IMR-90 (cell line): ENCODE measurements around the gene GRIN1. TPM values are rescaled to one million over a fixed set of nuclear protein-coding genes. Genes with fewer than 3 reads are reported as not detected.

Experiments
- ATAC-seq: fragments of 200-7000 bp; cut with Tn5 transposase; 2 replicates; pipeline ENCODE4 v1.9.1; 2020; ENCODE audit warnings: low read depth, mild to moderate bottlenecking, moderate library complexity
- BruUV-seq: library from RNA; stranded (reverse); fragments of 400-500 nt; replicated peaks from 2 replicates; lab custom pipeline; 2021; lab: Mats Ljungman, UMichigan
- CTCF ChIA-PET: fragments of 300-600 bp; formaldehyde crosslinking; extraction: SDS; loops from one replicate; lab custom pipeline; 2021; ENCODE audit warnings: antibody characterized with exemption; lab: Yijun Ruan, JAX
- POLR2A ChIA-PET: fragments of 300-600 bp; sonication (Branson Sonifier 250); formaldehyde crosslinking; loops from one replicate; lab custom pipeline; 2022; ENCODE audit warnings: antibody characterized with exemption; ENCODE audit not compliant: unreplicated experiment; lab: Charles Lee
- DNase-seq: peaks from one replicate; pipeline ENCODE4 v3.0.0; 2013
- H2AFZ ChIP-seq: replicated peaks from 2 replicates; pipeline ENCODE3; 2013; ENCODE audit warnings: low read length, mild to moderate bottlenecking; ENCODE audit not compliant: poor library complexity
- H2AK5ac ChIP-seq: 2 replicates; pipeline ENCODE4 v1.6.1; 2013; ENCODE audit warnings: low read depth, low read length, inconsistent platforms
- H2AK9ac ChIP-seq: replicated peaks from 2 replicates; pipeline ENCODE3; 2013; ENCODE audit warnings: mild to moderate bottlenecking, low read depth, low read length, moderate library complexity; ENCODE audit not compliant: poor library complexity
- H2BK120ac ChIP-seq: 2 replicates; pipeline ENCODE4 v1.6.1; 2013; ENCODE audit warnings: low read depth, low read length, inconsistent platforms
- H2BK15ac ChIP-seq: 3 replicates; pipeline ENCODE4 v1.6.1; 2013; ENCODE audit warnings: low read depth, low read length, inconsistent platforms
- H2BK20ac ChIP-seq: 2 replicates; pipeline ENCODE4 v1.6.1; 2013; ENCODE audit warnings: low read depth, mild to moderate bottlenecking, inconsistent platforms, low read length, moderate library complexity
- H2BK5ac ChIP-seq: 2 replicates; pipeline ENCODE4 v1.6.1; 2013; ENCODE audit warnings: mild to moderate bottlenecking, low read depth, low read length, inconsistent platforms; ENCODE audit not compliant: poor library complexity, severe bottlenecking
- H3K14ac ChIP-seq: replicated peaks from 2 replicates; pipeline ENCODE4 v1.6.1; 2013; ENCODE audit warnings: low read depth, low read length, inconsistent platforms
- H3K18ac ChIP-seq: 2 replicates; pipeline ENCODE4 v1.6.1; 2013; ENCODE audit warnings: low read depth, low read length, control low read depth
- H3K23ac ChIP-seq: 2 replicates; pipeline ENCODE4 v1.6.1; 2013; ENCODE audit warnings: low read depth, low read length, inconsistent platforms
- H3K27ac ChIP-seq: 2 replicates; pipeline ENCODE4 v1.5.1; 2013; ENCODE audit warnings: mild to moderate bottlenecking, control low read depth, low read length; ENCODE audit not compliant: insufficient read depth
- H3K27me3 ChIP-seq: 2 replicates; pipeline ENCODE4 v1.6.1; 2013; ENCODE audit warnings: low read length; ENCODE audit not compliant: control insufficient read depth, insufficient read depth
- H3K36me3 ChIP-seq: 2 replicates; pipeline ENCODE4 v1.6.1; 2013; ENCODE audit warnings: low read length, mixed read lengths; ENCODE audit not compliant: control insufficient read depth, insufficient read depth
- H3K4ac ChIP-seq: 2 replicates; pipeline ENCODE4 v1.6.1; 2013; ENCODE audit warnings: low read depth, low read length, inconsistent platforms
- H3K4me1 ChIP-seq: 2 replicates; pipeline ENCODE4 v1.6.1; 2013; ENCODE audit warnings: low read length, mixed read lengths; ENCODE audit not compliant: control insufficient read depth, insufficient read depth
- H3K4me2 ChIP-seq: 2 replicates; pipeline ENCODE4 v1.6.1; 2013; ENCODE audit warnings: low read depth, mild to moderate bottlenecking, control low read depth, low read length, moderate library complexity
- H3K4me3 ChIP-seq: 2 replicates; pipeline ENCODE4 v1.5.1; 2013; ENCODE audit warnings: low read depth, mild to moderate bottlenecking, control low read depth, low read length, moderate library complexity; ENCODE audit not compliant: insufficient read depth
- H3K56ac ChIP-seq: 2 replicates; pipeline ENCODE4 v1.6.1; 2013; ENCODE audit warnings: low read length, inconsistent platforms; ENCODE audit not compliant: insufficient read depth; ENCODE audit errors: extremely low read depth
- H3K79me1 ChIP-seq, 2 experiments: 2 replicates each; pipeline ENCODE4 v1.6.1; 2013; ENCODE audit warnings: low read length in 2 of 2, inconsistent platforms in 1 of 2, low read depth in 1 of 2
- H3K9ac ChIP-seq: 2 replicates; pipeline ENCODE4 v1.6.1; 2013; ENCODE audit warnings: low read depth, low read length, control low read depth
- H3K9me1 ChIP-seq: 2 replicates; pipeline ENCODE4 v1.6.1; 2013; ENCODE audit warnings: low read length, inconsistent platforms; ENCODE audit not compliant: insufficient read depth
- H3K9me3 ChIP-seq: 2 replicates; pipeline ENCODE4 v1.6.1; 2013; ENCODE audit warnings: low read length; ENCODE audit not compliant: control insufficient read depth, insufficient read depth
- H4K20me1 ChIP-seq: 2 replicates; pipeline ENCODE4 v1.6.1; 2013; ENCODE audit warnings: low read length, inconsistent platforms; ENCODE audit not compliant: insufficient read depth
- H4K5ac ChIP-seq: 2 replicates; pipeline ENCODE4 v1.6.1; 2013; ENCODE audit warnings: mild to moderate bottlenecking, low read depth, low read length, control low read depth
- H4K8ac ChIP-seq, 2 experiments: 2 replicates each; pipeline ENCODE4 v1.6.1; 2013; ENCODE audit warnings: low read depth in 2 of 2, low read length in 2 of 2, control low read depth in 1 of 2, inconsistent platforms in 1 of 2
- H4K91ac ChIP-seq: 2 replicates; pipeline ENCODE4 v1.6.1; 2013; ENCODE audit warnings: low read depth, low read length, inconsistent platforms; ENCODE audit not compliant: insufficient read depth
- BHLHE40 ChIP-seq: fragments of 150-350 bp; IDR thresholded peaks from 2 replicates; pipeline ENCODE4 v1.6.1; 2016; ENCODE audit warnings: mild to moderate bottlenecking, low read depth, low read length
- CTCF ChIP-seq: conservative IDR thresholded peaks from 2 replicates; pipeline ENCODE4 v1.5.1; 2012; ENCODE audit warnings: mild to moderate bottlenecking, low read depth, low read length, improper control_type of control experiment
- FOS ChIP-seq: fragments of 150-350 bp; IDR thresholded peaks from 2 replicates; pipeline ENCODE4 v1.6.1; 2016; ENCODE audit warnings: low read depth, low read length
- MAFK ChIP-seq: IDR thresholded peaks from 2 replicates; pipeline ENCODE4 v1.6.1; 2012; ENCODE audit warnings: low read depth, low read length, improper control_type of control experiment
- MAZ ChIP-seq: IDR thresholded peaks from 2 replicates; pipeline ENCODE4 v1.6.1; 2012; ENCODE audit warnings: low read depth, mild to moderate bottlenecking, low read length, improper control_type of control experiment, moderate library complexity, borderline replicate concordance
- MXI1 ChIP-seq: IDR thresholded peaks from 2 replicates; pipeline ENCODE4 v1.6.1; 2012; ENCODE audit warnings: low read depth, mild to moderate bottlenecking, low read length, moderate library complexity, borderline replicate concordance
- NFE2L2 ChIP-seq: fragments of 150-350 bp; IDR thresholded peaks from 2 replicates; pipeline ENCODE4 v1.6.1; 2016; ENCODE audit warnings: low read depth, mild to moderate bottlenecking, low read length
- POLR2A ChIP-seq: IDR thresholded peaks from 2 replicates; pipeline ENCODE4 v1.6.1; 2012; ENCODE audit warnings: mild to moderate bottlenecking, low read depth, low read length
- RAD21 ChIP-seq: IDR thresholded peaks from 2 replicates; pipeline ENCODE4 v1.6.1; 2012; ENCODE audit warnings: low read length, improper control_type of control experiment
- RFX5 ChIP-seq: IDR thresholded peaks from 2 replicates; pipeline ENCODE4 v1.8.0; 2012; ENCODE audit warnings: low read depth, mild to moderate bottlenecking, low read length, moderate library complexity
- SMC3 ChIP-seq: fragments of 150-350 bp; IDR thresholded peaks from 2 replicates; pipeline ENCODE4 v1.6.1; 2016; ENCODE audit warnings: low read depth, mild to moderate bottlenecking, antibody characterized with exemption, low read length, moderate library complexity
- WGBS, 2 experiments: methylation state at CpG; one replicate each; pipeline versions ENCODE4 v1.1.5 to v1.1.7; 2013; ENCODE audit warnings: missing lambda C conversion rate in 2 of 2; ENCODE audit not compliant: insufficient read length in 1 of 2; ENCODE audit errors: extremely low coverage in 2 of 2; 5-methylcytosine and 5-hydroxymethylcytosine counted together
- dilution Hi-C: fragments of 300-500 bp; cut with HindIII; formaldehyde crosslinking; loops from one replicate; pipeline ENCODE4 v1.14.3; 2018; ENCODE audit warnings: low sequenced_read_pairs; ENCODE audit not compliant: unreplicated experiment
- in situ Hi-C: fragments of 300-500 bp; cut with MboI; formaldehyde crosslinking; loops from 3 replicates; pipeline ENCODE4 v1.14.3; 2019; ENCODE audit warnings: low sequenced_read_pairs, inconsistent platforms, mixed read lengths
- intact Hi-C: fragments of 100-400 bp; cut with micrococcal nuclease; formaldehyde crosslinking; loops from 2 replicates; pipeline ENCODE4 v1.10.0; 2022
- polyA plus RNA-seq, 3 experiments: library from polyadenylated mRNA; depleted of rRNA; stranded (reverse); fragments of >200 nt; gene quantifications; 2 replicates each; pipeline ENCODE4 v1.2.3, GENCODE V29; 2012; ENCODE audit warnings: low replicate concordance in 1 of 3
- total RNA-seq: library from RNA; depleted of rRNA; stranded (reverse); fragments of >200 nt; gene quantifications from 2 replicates; pipeline ENCODE4 v1.2.3, GENCODE V29; 2012
- TF ChIP-seq, protein P1 (sequence below): fragments of 150-350 bp; IDR thresholded peaks from 2 replicates; pipeline ENCODE4 v1.6.1; 2017; ENCODE audit warnings: mild to moderate bottlenecking, antibody characterized with exemption, low read length, low read depth
- TF ChIP-seq, protein P2 (sequence below): fragments of 150-350 bp; IDR thresholded peaks from 2 replicates; pipeline ENCODE4 v1.6.1; 2016; ENCODE audit warnings: low read depth, mild to moderate bottlenecking, low read length, moderate library complexity, borderline replicate concordance

The GRIN1 gene
- total and polyA plus RNA-seq, 2 of the 4 experiments (the other 2 are of a cell fraction), result 0.09 TPM; not detected in 1

GRCh38 chr9:137188490-137189296 lies 49.7 kb downstream of the GRIN1 start, which contains the start of the genes ANAPC2 and SSNA1:
Gene ANAPC2, minus strand, starts transcription at chr9:137188560. Its CDS starts 28 bp downstream, at chr9:137188532.
Gene SSNA1, plus strand, starts transcription at chr9:137188676. Its CDS starts 51 bp downstream, at chr9:137188727.
- no peak within 1 kb of the TSS for H2BK15ac ChIP-seq
- no peak within 1 kb of the TSS; the same call in 1 of the 2 replicates for H2BK120ac ChIP-seq
- peak within 1 kb of the TSS; percentile 35; the same call in 1 of the 2 replicates for H3K23ac ChIP-seq
- H3K36me3 ChIP-seq, result peaks cover 51% of the 10 kb centered on the region
- H2AFZ ChIP-seq, result peak within 1 kb of the TSS; percentile 99
- peak within 1 kb of the TSS; percentile 84 for H3K9ac ChIP-seq
- H3K4me1 ChIP-seq, result peaks cover 16% of the 10 kb centered on the region
- dilution Hi-C loops (no loop called here), intact Hi-C loops (loop anchor here (1.0 kb wide), 1 partner anchor 12 kb away; the partner anchor contains the start of gene TPRN), in situ Hi-C loops (no loop called here)
- peak within 1 kb of the TSS; percentile 79 for H3K4ac ChIP-seq
- peak within 1 kb of the TSS; percentile 81 for H4K5ac ChIP-seq
- peak within 1 kb of the TSS; percentile 84 for H2BK5ac ChIP-seq
- H4K8ac ChIP-seq, result peak within 1 kb of the TSS; percentile 69 to 97
- no peak within 1 kb of the TSS for H3K18ac ChIP-seq
- H2BK20ac ChIP-seq, result no peak within 1 kb of the TSS
- H3K4me2 ChIP-seq, result peak within 1 kb of the TSS; percentile 89
- H3K9me1 ChIP-seq, result no peaks in the 10 kb centered on the region
- POLR2A ChIA-PET, result interaction anchor here (0.9 to 1.3 kb wide), 3 partner anchors 11 to 52 kb away, joined by 3 read pairs; partner anchors contain the start of gene TPRN
- peak within 1 kb of the TSS; percentile 96 for H2AK9ac ChIP-seq
- H3K56ac ChIP-seq, result peak within 1 kb of the TSS; percentile 41
- peak within 1 kb of the TSS; percentile 91 for H3K4me3 ChIP-seq
- CTCF ChIA-PET, result interaction anchor here (0.6 to 0.9 kb wide), 2 partner anchors 48 to 125 kb away, joined by 3 read pairs; no protein-coding TSS in a partner anchor
- peaks cover 5 to 62% of the 10 kb centered on the region in 2 experiments for H3K79me1 ChIP-seq
- BruUV-seq, result no TSS peak
- WGBS, 2 experiments, result 0% methylated on average over 81 of the region's 98 CpGs; no CpG with 5 or more reads in 1 of the 2 experiments
- H2AK5ac ChIP-seq, result peak within 1 kb of the TSS; percentile 84
- no peaks in the 10 kb centered on the region for H3K27me3 ChIP-seq
- peak within 1 kb of the TSS; percentile 66 for H4K91ac ChIP-seq
- peaks cover 22% of the 10 kb centered on the region for H4K20me1 ChIP-seq
- peak; percentile 92 for DNase-seq
- H3K14ac ChIP-seq, result peak within 1 kb of the TSS; percentile 77
- peak within 1 kb of the TSS; percentile 73 for H3K27ac ChIP-seq
- no peaks in the 10 kb centered on the region for H3K9me3 ChIP-seq
- peak; percentile 91 for ATAC-seq
- TF ChIP-seq RAD21 (peak; percentile 42), RFX5 (no peak), MAFK (no peak), SMC3 (peak; percentile 33; the same call in 1 of the 2 replicates), NFE2L2 (peak; percentile 25; the same call in 1 of the 2 replicates), POLR2A (peak; percentile 86), MAZ (peak; percentile 75; the same call in 1 of the 2 replicates), MXI1 (peak; percentile 92), CTCF (peak; percentile 50), FOS (0 out of 2 replicates have a peak, but pooled peaks have one; percentile 61), BHLHE40 (peak; percentile 93)
- TF ChIP-seq, protein P1, sequence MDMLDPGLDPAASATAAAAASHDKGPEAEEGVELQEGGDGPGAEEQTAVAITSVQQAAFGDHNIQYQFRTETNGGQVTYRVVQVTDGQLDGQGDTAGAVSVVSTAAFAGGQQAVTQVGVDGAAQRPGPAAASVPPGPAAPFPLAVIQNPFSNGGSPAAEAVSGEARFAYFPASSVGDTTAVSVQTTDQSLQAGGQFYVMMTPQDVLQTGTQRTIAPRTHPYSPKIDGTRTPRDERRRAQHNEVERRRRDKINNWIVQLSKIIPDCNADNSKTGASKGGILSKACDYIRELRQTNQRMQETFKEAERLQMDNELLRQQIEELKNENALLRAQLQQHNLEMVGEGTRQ, result peak; percentile 43
- TF ChIP-seq, protein P2, sequence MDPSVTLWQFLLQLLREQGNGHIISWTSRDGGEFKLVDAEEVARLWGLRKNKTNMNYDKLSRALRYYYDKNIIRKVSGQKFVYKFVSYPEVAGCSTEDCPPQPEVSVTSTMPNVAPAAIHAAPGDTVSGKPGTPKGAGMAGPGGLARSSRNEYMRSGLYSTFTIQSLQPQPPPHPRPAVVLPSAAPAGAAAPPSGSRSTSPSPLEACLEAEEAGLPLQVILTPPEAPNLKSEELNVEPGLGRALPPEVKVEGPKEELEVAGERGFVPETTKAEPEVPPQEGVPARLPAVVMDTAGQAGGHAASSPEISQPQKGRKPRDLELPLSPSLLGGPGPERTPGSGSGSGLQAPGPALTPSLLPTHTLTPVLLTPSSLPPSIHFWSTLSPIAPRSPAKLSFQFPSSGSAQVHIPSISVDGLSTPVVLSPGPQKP, result no peak
